Measurements from ENCODE around the gene FANCI. TPM values are rescaled to one million over a fixed set of nuclear protein-coding genes. Genes with fewer than 3 reads are reported as not detected.

FANCI gene
- total RNA-seq, 1 donor from 2014 or later: 28.6 TPM

DNA sequence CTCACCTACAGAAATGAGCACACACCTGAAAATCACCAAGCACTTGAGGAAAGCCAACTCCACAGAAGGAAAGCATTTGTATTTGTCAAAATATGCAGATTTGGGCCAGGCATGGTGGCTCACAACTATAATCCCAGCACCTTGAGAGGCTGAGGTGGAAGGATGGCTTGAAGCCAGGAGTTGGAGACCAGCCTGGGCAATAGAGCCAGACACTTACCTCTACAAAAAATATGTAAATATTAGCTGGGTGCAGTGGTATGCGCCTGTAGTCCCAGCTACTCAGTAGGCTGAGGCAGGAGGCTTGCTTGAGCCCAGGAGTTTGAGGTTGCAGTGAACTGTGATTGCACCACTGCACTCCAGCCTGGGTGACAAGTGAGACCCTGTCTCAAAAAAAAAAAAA lies 34.7 kb upstream of the FANCI start:
- Mint-ChIP-seq H3K9me3 (ENCODE audit: unreplicated experiment) (no peaks in the 10 kb centered on the region), H3K36me3 (ENCODE audit: low read depth, unreplicated experiment) (no peaks in the 10 kb centered on the region)

DNA sequence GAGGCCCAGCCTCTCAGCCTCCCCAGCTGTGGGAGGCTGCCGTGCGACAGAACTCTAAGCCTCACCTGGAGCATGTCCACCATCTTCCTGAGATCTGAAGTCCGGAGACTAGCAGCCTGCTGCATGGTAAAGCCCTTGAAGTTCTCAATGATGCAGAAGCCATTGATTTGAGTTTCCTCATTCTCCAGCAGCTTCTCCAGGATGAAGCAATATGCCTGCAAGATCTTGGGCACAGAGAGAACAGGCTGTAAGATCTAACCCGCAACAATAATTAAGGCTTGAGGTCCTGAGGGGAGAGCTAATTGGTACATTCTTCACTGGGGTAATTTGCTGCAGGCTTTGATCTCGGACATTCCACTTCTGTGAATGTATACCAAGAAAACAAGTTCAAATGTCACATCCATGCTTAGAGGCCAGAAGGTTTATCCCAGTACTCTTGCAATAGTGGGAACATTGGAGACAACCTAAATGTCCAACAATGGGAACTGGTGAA lies 32.1 kb upstream of the FANCI start:
- H3K27me3 Mint-ChIP-seq (ENCODE audit: unreplicated experiment): peaks cover 4% of the 10 kb centered on the region
- H3K27ac Mint-ChIP-seq (ENCODE audit: unreplicated experiment): no peak overlapping the region
- no peak overlapping the region for H3K4me3 Mint-ChIP-seq (ENCODE audit: unreplicated experiment)
- H3K36me3 Mint-ChIP-seq (ENCODE audit: low read depth, unreplicated experiment): no peaks in the 10 kb centered on the region
- no peaks in the 10 kb centered on the region for H3K9me3 Mint-ChIP-seq (ENCODE audit: unreplicated experiment)
- peaks cover 2% of the 10 kb centered on the region for H3K4me1 Mint-ChIP-seq (ENCODE audit: unreplicated experiment)
- TF ChIP-seq, protein P1, sequence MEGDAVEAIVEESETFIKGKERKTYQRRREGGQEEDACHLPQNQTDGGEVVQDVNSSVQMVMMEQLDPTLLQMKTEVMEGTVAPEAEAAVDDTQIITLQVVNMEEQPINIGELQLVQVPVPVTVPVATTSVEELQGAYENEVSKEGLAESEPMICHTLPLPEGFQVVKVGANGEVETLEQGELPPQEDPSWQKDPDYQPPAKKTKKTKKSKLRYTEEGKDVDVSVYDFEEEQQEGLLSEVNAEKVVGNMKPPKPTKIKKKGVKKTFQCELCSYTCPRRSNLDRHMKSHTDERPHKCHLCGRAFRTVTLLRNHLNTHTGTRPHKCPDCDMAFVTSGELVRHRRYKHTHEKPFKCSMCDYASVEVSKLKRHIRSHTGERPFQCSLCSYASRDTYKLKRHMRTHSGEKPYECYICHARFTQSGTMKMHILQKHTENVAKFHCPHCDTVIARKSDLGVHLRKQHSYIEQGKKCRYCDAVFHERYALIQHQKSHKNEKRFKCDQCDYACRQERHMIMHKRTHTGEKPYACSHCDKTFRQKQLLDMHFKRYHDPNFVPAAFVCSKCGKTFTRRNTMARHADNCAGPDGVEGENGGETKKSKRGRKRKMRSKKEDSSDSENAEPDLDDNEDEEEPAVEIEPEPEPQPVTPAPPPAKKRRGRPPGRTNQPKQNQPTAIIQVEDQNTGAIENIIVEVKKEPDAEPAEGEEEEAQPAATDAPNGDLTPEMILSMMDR (IDR thresholded peaks at IDR 0.05; ENCODE audit: unreplicated experiment): no peak
- DNase-seq (ENCODE audit: low spot score): no peak

More for the DNA sequence above, 34.7 kb upstream of the FANCI start:
- Mint-ChIP-seq H3K4me1 (ENCODE audit: unreplicated experiment) (peaks cover 2% of the 10 kb centered on the region), H3K27me3 (ENCODE audit: unreplicated experiment) (peaks cover 4% of the 10 kb centered on the region), H3K27ac (ENCODE audit: unreplicated experiment) (no peak overlapping the region), H3K4me3 (ENCODE audit: unreplicated experiment) (no peak overlapping the region)
- TF ChIP-seq, protein P1 (IDR thresholded peaks at IDR 0.05; ENCODE audit: unreplicated experiment): no peak
- DNase-seq (ENCODE audit: low spot score): no peak

DNA sequence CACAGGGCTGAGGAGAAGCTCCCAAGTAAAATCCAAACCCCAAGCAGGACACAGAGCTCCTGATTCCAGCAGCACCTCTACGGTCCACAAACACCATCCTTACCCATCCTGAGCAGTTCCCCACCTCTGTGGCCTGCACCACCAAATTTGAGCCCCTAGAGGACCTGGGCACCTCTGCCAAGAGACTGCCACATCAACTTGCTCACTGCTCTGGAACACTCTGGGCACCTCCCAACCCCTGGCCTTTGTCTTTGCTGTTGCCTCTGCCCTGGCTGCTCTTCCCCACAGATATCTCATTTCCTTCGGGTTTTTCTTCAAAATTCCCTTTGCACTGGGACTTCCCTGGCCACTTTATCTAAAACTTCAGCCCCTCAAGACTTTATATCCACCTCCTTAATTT lies 28.2 kb upstream of the FANCI start:
- Mint-ChIP-seq H3K36me3 (ENCODE audit: low read depth, unreplicated experiment) (no peaks in the 10 kb centered on the region), H3K9me3 (ENCODE audit: unreplicated experiment) (no peaks in the 10 kb centered on the region), H3K4me3 (ENCODE audit: unreplicated experiment) (no peak overlapping the region), H3K4me1 (ENCODE audit: unreplicated experiment) (no peaks in the 10 kb centered on the region), H3K27me3 (ENCODE audit: unreplicated experiment) (peaks cover 3% of the 10 kb centered on the region), H3K27ac (ENCODE audit: unreplicated experiment) (no peak overlapping the region)
- TF ChIP-seq, protein P1 (IDR thresholded peaks at IDR 0.05; ENCODE audit: unreplicated experiment): no peak
- no peak for DNase-seq (ENCODE audit: low spot score)

DNA sequence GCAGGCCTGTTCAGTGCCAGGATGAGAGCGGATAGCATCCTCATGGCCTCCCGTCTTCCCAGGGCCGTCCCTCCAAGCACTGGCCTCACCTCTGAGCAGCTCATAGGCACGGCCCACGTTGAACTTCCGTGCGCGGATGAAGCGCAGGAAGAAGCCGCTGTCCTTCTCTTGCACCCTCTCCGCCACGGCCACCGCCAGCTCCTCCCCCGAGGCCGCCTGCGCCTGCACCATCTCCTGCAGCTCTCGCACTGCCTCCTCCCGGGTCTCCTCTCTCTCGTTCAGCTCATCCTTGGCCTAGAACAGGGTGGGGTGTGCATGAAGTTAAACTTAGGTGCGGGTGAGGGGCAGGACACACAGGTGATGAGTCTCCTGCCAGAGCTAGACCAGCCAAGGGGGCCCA lies 26.7 kb upstream of the FANCI start:
- no peaks in the 10 kb centered on the region for H3K4me1 Mint-ChIP-seq (ENCODE audit: unreplicated experiment)
- H3K9me3 Mint-ChIP-seq (ENCODE audit: unreplicated experiment): no peaks in the 10 kb centered on the region
- no peaks in the 10 kb centered on the region for H3K36me3 Mint-ChIP-seq (ENCODE audit: low read depth, unreplicated experiment)
- H3K4me3 Mint-ChIP-seq (ENCODE audit: unreplicated experiment): no peak overlapping the region
- TF ChIP-seq, protein P1 (IDR thresholded peaks at IDR 0.05; ENCODE audit: unreplicated experiment): no peak
- no peak for DNase-seq (ENCODE audit: low spot score)
- H3K27me3 Mint-ChIP-seq (ENCODE audit: unreplicated experiment): peaks cover 3% of the 10 kb centered on the region
- no peak overlapping the region for H3K27ac Mint-ChIP-seq (ENCODE audit: unreplicated experiment)

DNA sequence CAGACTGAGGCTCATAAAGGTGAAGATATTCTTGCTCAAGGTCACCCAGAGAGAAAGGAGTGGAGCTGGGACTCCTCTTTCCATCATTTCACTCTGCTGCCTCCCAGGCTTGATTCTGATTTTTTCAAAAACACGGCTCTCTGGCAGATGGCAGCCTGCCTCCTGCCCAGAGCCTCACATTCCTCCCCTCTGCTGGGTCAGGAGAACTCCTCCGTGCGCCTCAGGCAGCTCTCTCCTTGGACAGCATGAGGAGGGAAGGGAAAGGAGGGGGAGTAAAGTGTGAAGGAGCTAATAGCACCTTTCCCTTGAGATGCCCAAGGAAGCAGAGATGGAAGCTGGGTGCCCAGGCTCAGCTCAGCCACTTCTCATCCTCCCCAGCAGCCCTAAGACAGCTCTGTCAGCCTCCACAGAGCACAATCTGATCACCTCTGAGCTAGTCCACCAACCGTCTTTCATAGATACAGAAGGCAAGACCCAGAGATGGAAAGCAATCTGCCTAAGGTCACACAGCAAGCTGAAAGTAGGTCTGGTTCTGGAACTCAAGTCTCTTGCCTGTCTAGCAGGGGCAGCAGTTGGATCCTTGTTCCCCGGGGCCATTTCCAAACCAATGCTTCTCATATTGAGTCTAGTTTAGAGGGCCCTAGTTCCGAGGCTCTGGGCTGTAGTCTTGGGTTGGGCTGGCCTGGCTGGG lies 25.9 kb upstream of the FANCI start:
- TF ChIP-seq, protein P1 (IDR thresholded peaks at IDR 0.05; ENCODE audit: unreplicated experiment): no peak
- Mint-ChIP-seq H3K9me3 (ENCODE audit: unreplicated experiment) (no peaks in the 10 kb centered on the region), H3K4me3 (ENCODE audit: unreplicated experiment) (no peak overlapping the region), H3K27ac (ENCODE audit: unreplicated experiment) (no peak overlapping the region), H3K27me3 (ENCODE audit: unreplicated experiment) (peaks cover 3% of the 10 kb centered on the region), H3K4me1 (ENCODE audit: unreplicated experiment) (no peaks in the 10 kb centered on the region), H3K36me3 (ENCODE audit: low read depth, unreplicated experiment) (no peaks in the 10 kb centered on the region)
- no peak for DNase-seq (ENCODE audit: low spot score)
